ENCODE data around the gene EFHC1.

The EFHC1 gene

DNA sequence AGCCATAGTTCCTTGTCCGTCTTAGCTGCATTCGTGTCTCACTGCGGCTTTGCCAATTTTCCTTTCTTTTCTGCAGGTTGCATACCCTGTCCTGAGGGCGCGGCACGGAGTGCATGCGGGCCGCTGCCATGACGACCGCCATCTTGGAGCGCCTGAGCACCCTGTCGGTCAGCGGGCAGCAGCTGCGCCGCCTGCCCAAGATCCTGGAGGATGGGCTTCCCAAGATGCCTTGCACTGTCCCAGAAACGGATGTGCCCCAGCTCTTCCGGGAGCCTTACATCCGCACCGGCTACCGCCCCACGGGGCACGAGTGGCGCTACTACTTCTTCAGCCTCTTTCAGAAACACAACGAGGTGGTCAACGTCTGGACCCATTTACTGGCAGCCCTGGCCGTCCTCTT lies 17.1 kb upstream of the EFHC1 start:
- H3K27me3 ChIP-seq (ENCODE audit: insufficient read depth, poor library complexity, severe bottlenecking): no peaks in the 10 kb centered on the region
- DNase-seq (ENCODE audit: low spot score): no peak
- TF ChIP-seq, protein P1, sequence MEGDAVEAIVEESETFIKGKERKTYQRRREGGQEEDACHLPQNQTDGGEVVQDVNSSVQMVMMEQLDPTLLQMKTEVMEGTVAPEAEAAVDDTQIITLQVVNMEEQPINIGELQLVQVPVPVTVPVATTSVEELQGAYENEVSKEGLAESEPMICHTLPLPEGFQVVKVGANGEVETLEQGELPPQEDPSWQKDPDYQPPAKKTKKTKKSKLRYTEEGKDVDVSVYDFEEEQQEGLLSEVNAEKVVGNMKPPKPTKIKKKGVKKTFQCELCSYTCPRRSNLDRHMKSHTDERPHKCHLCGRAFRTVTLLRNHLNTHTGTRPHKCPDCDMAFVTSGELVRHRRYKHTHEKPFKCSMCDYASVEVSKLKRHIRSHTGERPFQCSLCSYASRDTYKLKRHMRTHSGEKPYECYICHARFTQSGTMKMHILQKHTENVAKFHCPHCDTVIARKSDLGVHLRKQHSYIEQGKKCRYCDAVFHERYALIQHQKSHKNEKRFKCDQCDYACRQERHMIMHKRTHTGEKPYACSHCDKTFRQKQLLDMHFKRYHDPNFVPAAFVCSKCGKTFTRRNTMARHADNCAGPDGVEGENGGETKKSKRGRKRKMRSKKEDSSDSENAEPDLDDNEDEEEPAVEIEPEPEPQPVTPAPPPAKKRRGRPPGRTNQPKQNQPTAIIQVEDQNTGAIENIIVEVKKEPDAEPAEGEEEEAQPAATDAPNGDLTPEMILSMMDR (IDR thresholded peaks at IDR 0.05; ENCODE audit: poor library complexity, severe bottlenecking): no peak

DNA sequence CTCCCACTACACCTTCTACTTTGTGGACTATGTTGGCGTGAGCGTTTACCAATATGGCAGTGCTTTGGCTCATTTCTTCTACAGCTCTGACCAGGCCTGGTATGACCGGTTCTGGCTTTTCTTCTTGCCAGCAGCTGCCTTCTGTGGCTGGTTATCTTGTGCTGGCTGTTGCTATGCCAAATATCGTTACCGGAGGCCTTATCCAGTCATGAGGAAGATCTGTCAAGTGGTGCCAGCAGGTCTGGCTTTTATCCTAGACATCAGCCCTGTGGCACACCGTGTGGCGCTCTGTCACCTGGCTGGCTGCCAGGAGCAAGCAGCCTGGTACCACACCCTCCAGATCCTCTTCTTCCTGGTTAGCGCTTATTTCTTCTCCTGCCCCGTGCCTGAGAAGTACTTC lies 16.5 kb upstream of the EFHC1 start:
- H3K9me3 ChIP-seq (ENCODE audit: severe bottlenecking): no peaks in the 10 kb centered on the region
- H3K4me1 ChIP-seq (ENCODE audit: insufficient read depth, poor library complexity, severe bottlenecking): no peaks in the 10 kb centered on the region
- H3K27ac ChIP-seq (ENCODE audit: poor library complexity, severe bottlenecking): no peak overlapping the region
- no peak overlapping the region for H3K4me3 ChIP-seq (ENCODE audit: severe bottlenecking)
- ATAC-seq (ENCODE audit: low read depth): no peak
- TF ChIP-seq, protein P1 (IDR thresholded peaks at IDR 0.05; ENCODE audit: poor library complexity, severe bottlenecking): no peak
- no peaks in the 10 kb centered on the region for H3K36me3 ChIP-seq (ENCODE audit: low read depth)
- DNase-seq (ENCODE audit: low spot score): no peak
- no peaks in the 10 kb centered on the region for H3K27me3 ChIP-seq (ENCODE audit: insufficient read depth, poor library complexity, severe bottlenecking)

More for the DNA sequence above, 17.1 kb upstream of the EFHC1 start:
- Histone ChIP-seq H3K36me3 (ENCODE audit: low read depth) (no peaks in the 10 kb centered on the region), H3K9me3 (ENCODE audit: severe bottlenecking) (no peaks in the 10 kb centered on the region), H3K4me1 (ENCODE audit: insufficient read depth, poor library complexity, severe bottlenecking) (no peaks in the 10 kb centered on the region), H3K4me3 (ENCODE audit: severe bottlenecking) (no peak overlapping the region), H3K27ac (ENCODE audit: poor library complexity, severe bottlenecking) (no peak overlapping the region)
- no peak for ATAC-seq (ENCODE audit: low read depth)

DNA sequence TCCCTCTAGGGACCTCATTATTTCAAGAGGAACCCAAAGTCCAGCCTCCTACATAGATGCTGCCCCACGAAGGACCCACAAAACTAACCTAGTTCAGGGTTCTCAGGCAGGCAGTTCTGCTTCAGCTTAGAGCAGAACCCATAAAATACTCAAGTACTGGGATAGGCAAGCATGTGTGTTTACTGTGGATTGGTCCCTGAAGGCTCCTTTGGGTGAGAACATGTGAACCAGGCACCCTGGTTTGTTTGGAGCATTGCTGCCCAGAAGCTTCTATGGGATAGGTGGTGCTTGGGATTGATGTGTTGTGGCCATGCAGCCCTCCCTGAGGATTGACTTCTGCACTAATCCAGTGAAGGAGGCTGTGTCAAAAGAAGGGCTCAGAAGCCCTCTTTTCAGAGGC lies 14.9 kb upstream of the EFHC1 start:
- DNase-seq (ENCODE audit: low spot score) (no peak), ATAC-seq (ENCODE audit: low read depth) (no peak)
- Histone ChIP-seq H3K27ac (ENCODE audit: poor library complexity, severe bottlenecking) (no peak overlapping the region), H3K36me3 (ENCODE audit: low read depth) (no peaks in the 10 kb centered on the region), H3K9me3 (ENCODE audit: severe bottlenecking) (no peaks in the 10 kb centered on the region), H3K4me3 (ENCODE audit: severe bottlenecking) (no peak overlapping the region), H3K27me3 (ENCODE audit: insufficient read depth, poor library complexity, severe bottlenecking) (no peaks in the 10 kb centered on the region), H3K4me1 (ENCODE audit: insufficient read depth, poor library complexity, severe bottlenecking) (no peaks in the 10 kb centered on the region)
- TF ChIP-seq, protein P1 (IDR thresholded peaks at IDR 0.05; ENCODE audit: poor library complexity, severe bottlenecking): no peak

DNA sequence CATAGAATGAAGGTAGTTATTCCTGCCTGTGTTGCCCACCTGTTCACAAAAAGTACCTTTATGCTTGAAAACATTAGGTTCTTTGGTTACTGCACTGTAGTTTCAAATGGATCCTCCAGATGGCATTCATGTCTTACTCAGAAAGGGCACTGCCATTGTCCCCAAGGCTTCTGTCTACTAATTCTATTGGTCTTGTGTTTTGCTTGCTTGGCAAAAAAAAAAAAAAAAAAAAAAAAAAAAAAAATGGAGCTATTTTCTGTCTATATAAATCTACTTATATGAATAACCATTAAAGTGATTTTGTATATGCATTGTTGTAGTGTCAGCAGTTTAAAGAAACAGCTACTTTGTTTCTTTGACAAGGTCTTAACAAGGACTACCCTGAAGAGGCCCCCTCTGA lies 12.7 kb upstream of the EFHC1 start:
- Histone ChIP-seq H3K27ac (ENCODE audit: poor library complexity, severe bottlenecking) (no peak overlapping the region), H3K9me3 (ENCODE audit: severe bottlenecking) (no peaks in the 10 kb centered on the region), H3K36me3 (ENCODE audit: low read depth) (no peaks in the 10 kb centered on the region), H3K27me3 (ENCODE audit: insufficient read depth, poor library complexity, severe bottlenecking) (no peaks in the 10 kb centered on the region), H3K4me1 (ENCODE audit: insufficient read depth, poor library complexity, severe bottlenecking) (no peaks in the 10 kb centered on the region), H3K4me3 (ENCODE audit: severe bottlenecking) (no peak overlapping the region)
- TF ChIP-seq, protein P1 (IDR thresholded peaks at IDR 0.05; ENCODE audit: poor library complexity, severe bottlenecking): peak; percentile 80
- DNase-seq (ENCODE audit: low spot score): no peak
- ATAC-seq (ENCODE audit: low read depth): 0 out of 3 replicates have a peak, but pooled peaks have one; percentile 36

DNA sequence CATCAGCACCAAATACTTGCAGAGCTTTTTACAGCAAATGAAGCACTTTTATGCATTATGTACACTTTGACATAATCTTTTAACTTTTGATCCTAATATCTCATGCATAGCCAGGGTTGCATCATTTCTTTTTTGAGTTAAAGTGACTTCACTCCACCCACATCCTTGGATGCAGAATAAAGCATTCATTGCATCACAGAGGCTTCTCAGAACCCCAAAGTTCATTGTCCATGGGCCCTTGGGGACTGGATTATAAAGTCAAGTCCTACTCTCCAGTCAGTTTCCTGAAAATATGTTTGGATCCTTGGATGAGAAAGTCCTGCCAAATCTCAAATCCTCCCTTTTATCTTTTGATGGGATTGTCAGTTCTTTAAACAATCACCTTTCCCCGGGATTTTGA lies 10.6 kb upstream of the EFHC1 start:
- Histone ChIP-seq H3K4me3 (ENCODE audit: severe bottlenecking) (no peak overlapping the region), H3K27me3 (ENCODE audit: insufficient read depth, poor library complexity, severe bottlenecking) (no peaks in the 10 kb centered on the region), H3K9me3 (ENCODE audit: severe bottlenecking) (no peaks in the 10 kb centered on the region), H3K4me1 (ENCODE audit: insufficient read depth, poor library complexity, severe bottlenecking) (no peaks in the 10 kb centered on the region), H3K27ac (ENCODE audit: poor library complexity, severe bottlenecking) (no peak overlapping the region), H3K36me3 (ENCODE audit: low read depth) (no peaks in the 10 kb centered on the region)
- TF ChIP-seq, protein P1 (IDR thresholded peaks at IDR 0.05; ENCODE audit: poor library complexity, severe bottlenecking): no peak
- DNase-seq (ENCODE audit: low spot score) (no peak), ATAC-seq (ENCODE audit: low read depth) (no peak)

Data from RWPE2 (cell line).